ENCODE data around the gene CXCL10. TPM values are rescaled to one million over a fixed set of nuclear protein-coding genes. Genes with fewer than 3 reads are reported as not detected.
"Not testable (repeated sequence)": the region's sequence is repeated elsewhere in the genome, so short reads cannot be mapped to it uniquely, and the experiment has no call there.

The CXCL10 gene
- total RNA-seq, 4 donors from 2014 or later: 3.0 TPM; not detected in 3

GRCh38 chr4:76044686-76045085 is 21.4 kb upstream of the CXCL10 start:
- H3K9me3 ChIP-seq; intact Hi-C loops (cut with DNase I; ENCODE audit: low total_unique reads): not testable (repeated sequence)

GRCh38 chr4:76043306-76043705 is 20.0 kb upstream of the CXCL10 start:
- H3K9me3 ChIP-seq; in situ Hi-C loops (cut with MboI; ENCODE audit: low pct_ligation_motif_present in 1 of 4, low pct_unique_long_range_greater_than_20kb in 1 of 4, low sequenced_read_pairs in 3 of 4); H3K27me3 ChIP-seq; DNase-seq; H3K27ac ChIP-seq; H3K4me1 ChIP-seq; intact Hi-C loops (cut with DNase I; ENCODE audit: low total_unique reads); H3K36me3 ChIP-seq; H3K4me3 ChIP-seq: not testable (repeated sequence)
- 100% methylated on average over 5 of the region's 18 CpGs; no CpG with 5 or more reads in 1 of the 2 donors for WGBS, 2 donors (ENCODE audit: low coverage in 1 of 2)

More at GRCh38 chr4:76044686-76045085, 21.4 kb upstream of the CXCL10 start:
- 89 to 95% methylated on average over 4 of the region's 4 CpGs for WGBS, 2 donors (ENCODE audit: low coverage in 1 of 2)
- H3K4me3 ChIP-seq; H3K27ac ChIP-seq; DNase-seq; H3K4me1 ChIP-seq; H3K36me3 ChIP-seq; H3K27me3 ChIP-seq; in situ Hi-C loops (cut with MboI; ENCODE audit: low pct_ligation_motif_present in 1 of 4, low pct_unique_long_range_greater_than_20kb in 1 of 4, low sequenced_read_pairs in 3 of 4): not testable (repeated sequence)

GRCh38 chr4:76042241-76042998 is 19.1 kb upstream of the CXCL10 start:
- H3K27me3 ChIP-seq; H3K36me3 ChIP-seq; intact Hi-C loops (cut with DNase I; ENCODE audit: low total_unique reads); DNase-seq; H3K4me3 ChIP-seq; H3K9me3 ChIP-seq; H3K27ac ChIP-seq; H3K4me1 ChIP-seq; in situ Hi-C loops (cut with MboI; ENCODE audit: low pct_ligation_motif_present in 1 of 4, low pct_unique_long_range_greater_than_20kb in 1 of 4, low sequenced_read_pairs in 3 of 4): not testable (repeated sequence)
- 91% methylated on average over 17 of the region's 18 CpGs; no CpG with 5 or more reads in 1 of the 2 donors for WGBS, 2 donors (ENCODE audit: low coverage in 1 of 2)

- H3K4me1 ChIP-seq: no peaks in the 10 kb centered on the region
- H3K9me3 ChIP-seq: no peaks in the 10 kb centered on the region
- no peak overlapping the region for H3K4me3 ChIP-seq
- TF ChIP-seq CTCF (IDR thresholded peaks at IDR 0.05) (no peak), POLR2A (IDR thresholded peaks at IDR 0.05) (no peak), EP300 (IDR thresholded peaks at IDR 0.05; ENCODE audit: low read depth) (no peak), POLR2AphosphoS5 (IDR thresholded peaks at IDR 0.05) (no peak)
- in situ Hi-C loops (cut with MboI; ENCODE audit: low pct_ligation_motif_present in 1 of 4, low pct_unique_long_range_greater_than_20kb in 1 of 4, low sequenced_read_pairs in 3 of 4) (no loop called here), intact Hi-C loops (cut with DNase I; ENCODE audit: low total_unique reads) (no loop called here)
- no peaks in the 10 kb centered on the region for H3K27me3 ChIP-seq
- H3K36me3 ChIP-seq: no peaks in the 10 kb centered on the region
- no peak for DNase-seq
- 100% methylated on average over 3 of the region's 3 CpGs for WGBS, 2 donors (ENCODE audit: low coverage in 1 of 2)
- no peak overlapping the region for H3K27ac ChIP-seq
These were observed 13.6 kb upstream of the CXCL10 start for GRCh38 chr4:76036855-76037254.

- Histone ChIP-seq H3K36me3 (no peaks in the 10 kb centered on the region), H3K9me3 (no peaks in the 10 kb centered on the region), H3K4me3 (no peak within 1 kb of the TSS), H3K4me1 (no peaks in the 10 kb centered on the region), H3K27ac (no peak within 1 kb of the TSS), H3K27me3 (no peaks in the 10 kb centered on the region)
- TF ChIP-seq POLR2AphosphoS5 (IDR thresholded peaks at IDR 0.05): no peak
- DNase-seq: no peak
- in situ Hi-C loops (cut with MboI; ENCODE audit: low pct_ligation_motif_present in 1 of 4, low pct_unique_long_range_greater_than_20kb in 1 of 4, low sequenced_read_pairs in 3 of 4) (no loop called here), intact Hi-C loops (cut with DNase I; ENCODE audit: low total_unique reads) (no loop called here)
- 65 to 80% methylated on average over 1 to 2 of the region's 2 CpGs for WGBS, 2 donors (ENCODE audit: low coverage in 1 of 2)
These were observed 12.6 kb upstream of the CXCL10 start, which contains the start of gene CXCL11 for GRCh38 chr4:76035799-76036380. TSS of gene CXCL11 (minus strand) at chr4:76036070. CDS start at chr4:76035987, 83 bp downstream.

- Histone ChIP-seq H3K4me3 (no peak overlapping the region), H3K4me1 (no peaks in the 10 kb centered on the region), H3K9me3 (no peaks in the 10 kb centered on the region), H3K36me3 (no peaks in the 10 kb centered on the region), H3K27me3 (no peaks in the 10 kb centered on the region), H3K27ac (no peak overlapping the region)
- intact Hi-C loops (cut with DNase I; ENCODE audit: low total_unique reads) (no loop called here), in situ Hi-C loops (cut with MboI; ENCODE audit: low pct_ligation_motif_present in 1 of 4, low pct_unique_long_range_greater_than_20kb in 1 of 4, low sequenced_read_pairs in 3 of 4) (no loop called here)
- DNase-seq: no peak
- 68 to 78% methylated on average over 3 of the region's 3 CpGs for WGBS, 2 donors (ENCODE audit: low coverage in 1 of 2)
- TF ChIP-seq EP300 (IDR thresholded peaks at IDR 0.05; ENCODE audit: low read depth) (no peak), POLR2A (IDR thresholded peaks at IDR 0.05) (no peak), POLR2AphosphoS5 (IDR thresholded peaks at IDR 0.05) (no peak), CTCF (IDR thresholded peaks at IDR 0.05) (no peak)
These were observed 11.8 kb upstream of the CXCL10 start for GRCh38 chr4:76035141-76035540.

Data from transverse colon (tissue), 4 donors.